Small intestine (tissue), 16 donors: Measurements from ENCODE around the gene NHLRC2. TPM values are rescaled to one million over a fixed set of nuclear protein-coding genes. Genes with fewer than 3 reads are reported as not detected.
"Not testable (repeated sequence)": the region's sequence is repeated elsewhere in the genome, so short reads cannot be mapped to it uniquely, and the experiment has no call there.

Experiments
- DNase-seq, 2 donors: peaks; one replicate each; pipeline versions ENCODE4 v3.0.0 to v3.0.0-alpha.2; 2013
- FAIRE-seq: peaks from 2 replicates; lab custom pipeline; 2012; peaks lifted over from hg19 to GRCh38; lab: Jason Lieb, UNC
- H3K27ac ChIP-seq, 3 donors: one replicate each; pipeline ENCODE4 v1.5.1; 2013; ENCODE audit warnings: low read length in 2 of 3, mild to moderate bottlenecking in 2 of 3, control low read depth in 1 of 3, inconsistent platforms in 1 of 3, low read depth in 1 of 3, moderate library complexity in 1 of 3
- H3K27me3 ChIP-seq, 3 donors: one replicate each; pipeline ENCODE4 v1.6.1; 2013; ENCODE audit warnings: low read length in 3 of 3, inconsistent platforms in 1 of 3; ENCODE audit not compliant: control insufficient read depth in 3 of 3, insufficient read depth in 3 of 3
- H3K36me3 ChIP-seq, 3 donors: one replicate each; pipeline ENCODE4 v1.6.1; 2013; ENCODE audit warnings: low read length in 3 of 3, inconsistent platforms in 1 of 3, low read depth in 1 of 3, mild to moderate bottlenecking in 1 of 3, moderate library complexity in 1 of 3; ENCODE audit not compliant: control insufficient read depth in 3 of 3, insufficient read depth in 2 of 3
- H3K4me1 ChIP-seq, 3 donors: one replicate each; pipeline ENCODE4 v1.6.1; 2013; ENCODE audit warnings: low read length in 2 of 3, inconsistent platforms in 1 of 3, low read depth in 1 of 3, mild to moderate bottlenecking in 1 of 3, moderate library complexity in 1 of 3; ENCODE audit not compliant: control insufficient read depth in 3 of 3, insufficient read depth in 2 of 3
- H3K4me3 ChIP-seq, 3 donors: one replicate each; pipeline ENCODE4 v1.5.1; 2013; ENCODE audit warnings: low read length in 3 of 3, control low read depth in 1 of 3, inconsistent platforms in 1 of 3, low read depth in 1 of 3, mild to moderate bottlenecking in 1 of 3, moderate library complexity in 1 of 3
- H3K9me3 ChIP-seq, 2 donors: one replicate each; pipeline ENCODE4 v1.6.1; 2013; ENCODE audit warnings: low read depth in 1 of 2, low read length in 1 of 2; ENCODE audit not compliant: control insufficient read depth in 2 of 2, insufficient read depth in 1 of 2
- WGBS, 3 donors: extraction: QIAGEN DNeasy Blood & Tissue Kit; methylation state at CpG; one replicate each; pipeline ENCODE4 v1.1.7; 2013; 5-methylcytosine and 5-hydroxymethylcytosine counted together
- long read RNA-seq, 10 donors: transcript quantifications; one replicate each; lab custom pipeline, GENCODE V29; 2026
- polyA plus RNA-seq, 4 donors: library from polyadenylated mRNA; stranded (reverse) in 3 of 4; unstranded in 1 of 4; fragments of 200-250 nt in 3 of 4; fragments of 120-200 nt in 1 of 4; gene quantifications; one replicate each; pipeline versions ENCODE4 v1.2.1 to v1.2.3, GENCODE V29; 2013
- donor health status: healthy with polysubstance abuse.
- donor health status: control.
- donor health status: control.
- donor health status: Bipolar disorder and iron deficiency.
- donor health status: healthy.

The NHLRC2 gene
- 10 to 100 TPM in 1 of 4 donors, 1 to 10 TPM in 3; 4.1 to 18.3 (median 6.7) TPM for polyA plus RNA-seq
- long read RNA-seq, donor 1, full-length matches to known transcripts, result 2 of 7 reads
- long read RNA-seq, donor 1, partial matches to known transcripts, result 5 of 7 reads
- long read RNA-seq, donor 1, other reads (novel, unspliced or antisense), result 0 of 7 reads
- long read RNA-seq, donor 2, full-length matches to known transcripts, result 2 of 2 reads
- long read RNA-seq, donor 2, partial matches to known transcripts, result 0 of 2 reads
- long read RNA-seq, donor 2, other reads (novel, unspliced or antisense), result 0 of 2 reads
- long read RNA-seq, donor 3, partial matches to known transcripts, result 0 of 1 reads
- long read RNA-seq, donor 3, other reads (novel, unspliced or antisense), result 0 of 1 reads
- long read RNA-seq, donor 4, result 0 reads
- long read RNA-seq, donor 5, result 0 reads
- long read RNA-seq, donor 6, result 0 reads
- long read RNA-seq, donor 7, result 0 reads
- long read RNA-seq, donor 8, result 0 reads
- long read RNA-seq, donor 9, result 0 reads
- long read RNA-seq, donor 10, full-length matches to known transcripts, result 5 of 5 reads
- long read RNA-seq, donor 10, partial matches to known transcripts, result 0 of 5 reads
- long read RNA-seq, donor 10, other reads (novel, unspliced or antisense), result 0 of 5 reads

- no peaks in the 10 kb centered on the region for H3K27me3 ChIP-seq
- H3K27ac ChIP-seq, result peak within 1 kb of the TSS; percentile 90 to 92 (median 91)
- H3K4me3 ChIP-seq, result peak within 1 kb of the TSS; percentile 89 to 99 (median 91)
- no peaks in the 10 kb centered on the region for H3K36me3 ChIP-seq
- FAIRE-seq (no peak), DNase-seq (peak; percentile 79 to 93)
- WGBS, 3 donors, result 0% methylated on average over 39 of the region's 39 CpGs
- H3K9me3 ChIP-seq, result no peaks in the 10 kb centered on the region
- H3K4me1 ChIP-seq, result peaks cover 3 to 4% (median 3%) of the 10 kb centered on the region in 3 donors
Observed at GRCh38 chr10:113854013-113854760, at the start of gene NHLRC2, which contains the start of gene DCLRE1A. TSS of gene NHLRC2 (plus strand) at chr10:113854661. CDS start at chr10:113854873, 212 bp downstream. TSS of gene DCLRE1A (minus strand) at chr10:113854082. CDS start at chr10:113853182, 900 bp downstream.

- WGBS, 3 donors, result 93 to 96% (median 96%) methylated on average over 4 of the region's 4 CpGs
- Histone ChIP-seq H3K27me3 (no peaks in the 10 kb centered on the region), H3K4me1 (no peaks in the 10 kb centered on the region), H3K27ac (no peak overlapping the region), H3K9me3 (no peaks in the 10 kb centered on the region), H3K4me3 (no peak overlapping the region), H3K36me3 (no peaks in the 10 kb centered on the region)
- FAIRE-seq (no peak), DNase-seq (no peak)
Observed at GRCh38 chr10:113806503-113806902, 48.0 kb upstream of the NHLRC2 start.

GRCh38 chr10:113808168-113808567 is 46.3 kb upstream of the NHLRC2 start:
- WGBS, 3 donors, result 80 to 89% (median 84%) methylated on average over 3 of the region's 3 CpGs
- H3K27me3 ChIP-seq, result no peaks in the 10 kb centered on the region
- H3K4me3 ChIP-seq, result no peak overlapping the region
- no peaks in the 10 kb centered on the region for H3K4me1 ChIP-seq
- DNase-seq (no peak), FAIRE-seq (no peak)
- no peaks in the 10 kb centered on the region for H3K36me3 ChIP-seq
- H3K27ac ChIP-seq, result no peak overlapping the region
- H3K9me3 ChIP-seq, result no peaks in the 10 kb centered on the region

GRCh38 chr10:113814700-113815099 is 39.8 kb upstream of the NHLRC2 start:
- FAIRE-seq, H3K4me3 ChIP-seq: not testable (repeated sequence)

GRCh38 chr10:113819989-113820388 is 34.5 kb upstream of the NHLRC2 start:
- H3K36me3 ChIP-seq, result no peaks in the 10 kb centered on the region
- H3K9me3 ChIP-seq, result peaks cover 0 to 3% of the 10 kb centered on the region in 2 donors
- no peak for DNase-seq
- no peak overlapping the region for H3K27ac ChIP-seq
- H3K27me3 ChIP-seq, result no peaks in the 10 kb centered on the region
- no peak for FAIRE-seq
- no peak overlapping the region for H3K4me3 ChIP-seq
- WGBS, 3 donors, result 87 to 97% (median 89%) methylated on average over 4 of the region's 4 CpGs
- H3K4me1 ChIP-seq, result no peaks in the 10 kb centered on the region

More at GRCh38 chr10:113814700-113815099, 39.8 kb upstream of the NHLRC2 start:
- not testable (repeated sequence) for H3K27me3 ChIP-seq, DNase-seq, H3K36me3 ChIP-seq, H3K9me3 ChIP-seq, H3K27ac ChIP-seq, H3K4me1 ChIP-seq
- 69 to 94% (median 88%) methylated on average over 1 of the region's 1 CpG for WGBS, 3 donors

- FAIRE-seq, result no peak
- Histone ChIP-seq H3K9me3 (peaks cover 0 to 3% of the 10 kb centered on the region in 2 donors), H3K27me3 (no peaks in the 10 kb centered on the region), H3K27ac (no peak overlapping the region), H3K4me1 (no peaks in the 10 kb centered on the region), H3K4me3 (no peak overlapping the region), H3K36me3 (no peaks in the 10 kb centered on the region)
- WGBS, 3 donors, result 55 to 60% (median 56%) methylated on average over 8 of the region's 8 CpGs
- no peak for DNase-seq
Observed at GRCh38 chr10:113820507-113820906, 34.0 kb upstream of the NHLRC2 start.

GRCh38 chr10:113821306-113821705 is 33.2 kb upstream of the NHLRC2 start:
- DNase-seq, H3K4me1 ChIP-seq, H3K27ac ChIP-seq, H3K36me3 ChIP-seq, FAIRE-seq, H3K27me3 ChIP-seq, H3K4me3 ChIP-seq, H3K9me3 ChIP-seq: not testable (repeated sequence)
- WGBS, 3 donors, result 84 to 96% (median 91%) methylated on average over 3 of the region's 3 CpGs

GRCh38 chr10:113822174-113822573 is 32.3 kb upstream of the NHLRC2 start:
- no peak overlapping the region for H3K27ac ChIP-seq
- no peaks in the 10 kb centered on the region for H3K4me1 ChIP-seq
- H3K4me3 ChIP-seq, result no peak overlapping the region
- H3K27me3 ChIP-seq, result no peaks in the 10 kb centered on the region
- no peaks in the 10 kb centered on the region for H3K36me3 ChIP-seq
- H3K9me3 ChIP-seq, result peaks cover 0 to 3% of the 10 kb centered on the region in 2 donors
- WGBS, 3 donors, result 97 to 98% (median 98%) methylated on average over 7 of the region's 7 CpGs
- FAIRE-seq, result no peak
- no peak for DNase-seq
